ENCODE results near the gene ENPP1.
"Not testable (repeated sequence)": the region's sequence is repeated elsewhere in the genome, so short reads cannot be mapped to it uniquely, and the experiment has no call there.

Gene ENPP1

DNA sequence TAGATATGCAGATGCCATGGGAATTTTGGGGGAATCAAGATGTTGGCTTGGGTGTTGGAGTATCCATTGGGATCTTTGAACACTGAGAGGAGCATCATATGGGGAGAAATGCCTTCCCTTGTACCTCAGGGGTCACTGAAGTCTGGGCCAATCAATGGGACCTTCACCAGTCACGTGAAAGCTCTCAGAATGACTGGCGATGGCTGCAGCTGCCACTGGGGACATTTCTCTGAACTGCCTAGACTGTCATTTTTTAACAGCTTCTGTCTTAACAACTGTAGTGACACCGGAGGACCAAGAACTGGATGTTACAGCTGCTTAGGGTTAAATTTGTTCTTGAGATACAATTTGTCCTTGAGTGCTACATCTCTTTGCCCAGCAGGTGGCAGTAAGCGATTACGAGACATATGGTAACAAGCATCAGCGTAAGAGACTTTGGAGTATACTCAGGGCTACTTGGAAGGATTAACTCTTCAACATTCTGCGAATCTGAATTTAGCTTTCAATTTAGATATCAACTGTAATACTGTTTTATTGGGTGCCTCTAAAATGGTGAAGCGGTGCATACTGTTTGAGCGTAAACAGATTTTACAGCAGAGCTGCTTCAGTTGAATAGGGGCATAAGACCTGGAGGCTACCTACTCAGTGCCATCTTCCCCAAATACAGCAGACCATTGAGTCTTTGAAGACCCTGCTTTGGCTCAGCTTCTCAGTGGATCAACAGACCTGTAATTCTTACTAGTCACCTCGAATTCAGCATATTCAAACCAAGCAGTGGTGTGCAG is 107.3 kb downstream of the ENPP1 start:
- Histone ChIP-seq H3K4me1 (no peaks in the 10 kb centered on the region), H3K4me3 (ENCODE audit: low read depth, low read length) (no peak overlapping the region), H3K27me3 (peaks cover 3% of the 10 kb centered on the region; the same call in 1 of the 2 replicates), H3K9me3 (no peaks in the 10 kb centered on the region), H3K36me3 (no peaks in the 10 kb centered on the region)
- DNase-seq, result peak; percentile 52
- TF ChIP-seq, protein P1, sequence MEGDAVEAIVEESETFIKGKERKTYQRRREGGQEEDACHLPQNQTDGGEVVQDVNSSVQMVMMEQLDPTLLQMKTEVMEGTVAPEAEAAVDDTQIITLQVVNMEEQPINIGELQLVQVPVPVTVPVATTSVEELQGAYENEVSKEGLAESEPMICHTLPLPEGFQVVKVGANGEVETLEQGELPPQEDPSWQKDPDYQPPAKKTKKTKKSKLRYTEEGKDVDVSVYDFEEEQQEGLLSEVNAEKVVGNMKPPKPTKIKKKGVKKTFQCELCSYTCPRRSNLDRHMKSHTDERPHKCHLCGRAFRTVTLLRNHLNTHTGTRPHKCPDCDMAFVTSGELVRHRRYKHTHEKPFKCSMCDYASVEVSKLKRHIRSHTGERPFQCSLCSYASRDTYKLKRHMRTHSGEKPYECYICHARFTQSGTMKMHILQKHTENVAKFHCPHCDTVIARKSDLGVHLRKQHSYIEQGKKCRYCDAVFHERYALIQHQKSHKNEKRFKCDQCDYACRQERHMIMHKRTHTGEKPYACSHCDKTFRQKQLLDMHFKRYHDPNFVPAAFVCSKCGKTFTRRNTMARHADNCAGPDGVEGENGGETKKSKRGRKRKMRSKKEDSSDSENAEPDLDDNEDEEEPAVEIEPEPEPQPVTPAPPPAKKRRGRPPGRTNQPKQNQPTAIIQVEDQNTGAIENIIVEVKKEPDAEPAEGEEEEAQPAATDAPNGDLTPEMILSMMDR (IDR thresholded peaks at IDR 0.05; ENCODE audit: low read depth, low read length), result peak; percentile 91

DNA sequence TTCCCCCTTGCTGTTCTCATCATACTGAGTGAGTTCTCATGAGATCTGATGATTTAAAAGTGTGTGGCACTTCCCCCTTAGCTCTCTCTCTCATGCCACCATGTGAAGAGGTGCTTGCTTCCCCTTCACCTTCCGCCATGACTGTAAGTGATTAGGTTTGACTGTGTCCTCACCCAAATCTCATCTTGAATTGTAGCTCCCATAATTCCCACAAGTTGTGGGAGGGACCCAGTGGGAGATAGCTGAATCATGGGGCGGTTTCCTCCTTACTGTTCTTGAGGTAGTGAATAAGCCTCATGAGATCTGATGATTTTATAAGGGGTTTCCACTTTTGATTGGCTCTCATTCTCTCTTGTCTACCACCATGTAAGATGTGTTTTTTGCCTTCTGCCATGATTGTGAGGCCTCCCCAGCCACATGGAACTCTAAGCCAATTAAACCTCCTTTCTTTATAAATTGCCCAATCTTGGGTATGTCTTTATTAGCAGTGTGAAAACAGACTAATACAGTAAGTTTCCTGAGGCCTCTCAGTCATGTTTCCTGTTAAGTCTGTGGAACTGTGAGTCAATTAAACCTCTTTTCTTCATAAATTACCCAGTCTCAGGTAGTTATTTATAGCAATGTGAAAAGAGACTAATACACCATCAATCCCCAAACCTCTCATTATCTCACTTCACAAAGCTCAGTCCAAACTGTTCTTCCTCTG is 108.4 kb downstream of the ENPP1 start:
- H3K4me1 ChIP-seq; H3K9me3 ChIP-seq; DNase-seq; H3K36me3 ChIP-seq; H3K27me3 ChIP-seq; H3K4me3 ChIP-seq (ENCODE audit: low read depth, low read length): not testable (repeated sequence)

DNA sequence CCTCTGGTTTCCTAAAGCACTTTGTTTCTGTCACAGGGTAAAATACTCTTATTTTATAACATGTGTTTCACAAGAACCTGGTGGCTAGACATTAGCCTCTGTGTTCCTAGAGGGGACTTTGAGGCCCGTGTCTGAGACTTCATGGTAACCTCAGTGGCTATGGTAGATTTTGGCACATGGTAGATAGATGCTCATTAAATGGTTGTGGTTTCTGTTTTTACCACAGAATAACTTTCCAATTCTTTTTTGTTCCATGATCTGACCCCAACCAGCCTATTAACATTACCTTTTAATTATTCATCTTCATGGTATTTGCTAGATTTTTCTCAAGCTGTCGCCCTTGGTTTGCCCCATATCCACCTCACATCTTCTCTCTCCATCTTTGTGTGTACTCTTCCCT is 109.0 kb downstream of the ENPP1 start:
- TF ChIP-seq, protein P1 (IDR thresholded peaks at IDR 0.05; ENCODE audit: low read depth, low read length), result no peak
- DNase-seq, result no peak
- peaks cover 3% of the 10 kb centered on the region; the same call in 1 of the 2 replicates for H3K27me3 ChIP-seq
- no peak overlapping the region for H3K4me3 ChIP-seq (ENCODE audit: low read depth, low read length)
- no peaks in the 10 kb centered on the region for H3K9me3 ChIP-seq
- no peaks in the 10 kb centered on the region for H3K4me1 ChIP-seq
- no peaks in the 10 kb centered on the region for H3K36me3 ChIP-seq

DNA sequence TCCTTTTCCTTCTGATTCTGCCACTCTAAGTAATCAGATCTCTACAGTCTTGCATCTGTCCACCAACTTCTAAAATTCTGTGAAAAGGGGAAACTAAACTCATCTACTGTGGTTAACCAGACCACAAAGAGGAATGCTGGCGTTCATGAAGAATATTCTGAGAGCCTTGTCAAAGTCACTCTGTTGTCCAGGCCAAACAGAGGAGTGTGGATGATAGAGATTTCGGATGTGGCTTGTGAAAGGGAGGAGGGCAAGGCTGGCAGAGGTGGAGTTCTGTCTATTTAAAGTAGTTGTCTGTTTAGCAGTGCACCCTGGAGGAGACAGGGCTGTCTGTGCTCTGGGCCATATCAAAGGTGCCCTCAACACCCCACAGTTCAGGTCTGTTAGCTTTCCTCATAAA is 109.5 kb downstream of the ENPP1 start:
- TF ChIP-seq, protein P1 (IDR thresholded peaks at IDR 0.05; ENCODE audit: low read depth, low read length), result no peak
- no peak for DNase-seq
- no peaks in the 10 kb centered on the region for H3K4me1 ChIP-seq
- H3K4me3 ChIP-seq (ENCODE audit: low read depth, low read length), result no peak overlapping the region
- no peaks in the 10 kb centered on the region for H3K36me3 ChIP-seq
- H3K9me3 ChIP-seq, result no peaks in the 10 kb centered on the region
- 0 out of 2 replicates have a peak, but pooled peaks cover 3% of the 10 kb centered on the region for H3K27me3 ChIP-seq

DNA sequence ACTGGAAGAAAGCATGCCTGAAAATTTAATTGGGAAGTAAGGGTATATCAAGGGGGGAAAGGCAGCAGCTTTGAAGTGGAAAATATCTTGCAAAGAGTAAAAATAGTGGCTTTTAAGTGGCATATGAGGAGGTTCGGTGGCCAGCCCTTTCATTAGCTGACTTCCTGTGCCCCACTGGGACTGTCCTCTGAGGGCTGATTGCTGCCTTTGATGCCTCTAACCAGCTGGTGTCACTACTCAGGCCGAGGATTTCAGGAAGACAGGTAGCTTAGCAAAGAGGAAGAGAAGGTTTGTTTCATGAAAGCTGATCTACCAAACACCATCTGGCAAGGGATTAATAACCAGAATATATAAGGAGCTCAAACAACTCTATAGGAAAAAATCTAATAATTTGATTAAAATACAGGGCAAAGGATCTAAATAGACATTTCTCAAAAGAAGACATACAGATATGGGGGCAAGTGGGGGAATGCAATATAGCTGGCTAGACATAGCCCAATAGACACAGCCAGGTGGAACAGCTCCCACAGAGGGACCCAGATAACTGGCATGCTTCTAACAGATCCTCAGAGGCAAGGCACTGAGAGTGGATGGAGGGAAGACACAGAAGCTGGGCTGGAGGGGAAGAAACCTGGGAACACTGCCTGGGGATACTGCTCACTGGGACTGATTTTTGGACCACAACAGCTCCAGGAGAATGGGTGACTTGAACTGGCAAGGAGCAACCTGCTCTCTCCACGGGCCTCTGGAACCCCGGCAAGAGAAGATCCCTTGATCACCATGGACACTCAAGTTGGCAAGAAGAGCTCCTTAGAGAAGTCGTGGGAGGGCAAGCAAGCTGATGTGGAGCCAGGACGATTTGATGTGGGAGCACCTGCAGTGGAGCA is 110.2 kb downstream of the ENPP1 start:
- Histone ChIP-seq H3K27me3 (0 out of 2 replicates have a peak, but pooled peaks cover 3% of the 10 kb centered on the region), H3K36me3 (no peaks in the 10 kb centered on the region), H3K4me1 (no peaks in the 10 kb centered on the region), H3K4me3 (ENCODE audit: low read depth, low read length) (no peak overlapping the region), H3K9me3 (no peaks in the 10 kb centered on the region)
- DNase-seq, result no peak
- TF ChIP-seq, protein P1 (IDR thresholded peaks at IDR 0.05; ENCODE audit: low read depth, low read length), result no peak

DNA sequence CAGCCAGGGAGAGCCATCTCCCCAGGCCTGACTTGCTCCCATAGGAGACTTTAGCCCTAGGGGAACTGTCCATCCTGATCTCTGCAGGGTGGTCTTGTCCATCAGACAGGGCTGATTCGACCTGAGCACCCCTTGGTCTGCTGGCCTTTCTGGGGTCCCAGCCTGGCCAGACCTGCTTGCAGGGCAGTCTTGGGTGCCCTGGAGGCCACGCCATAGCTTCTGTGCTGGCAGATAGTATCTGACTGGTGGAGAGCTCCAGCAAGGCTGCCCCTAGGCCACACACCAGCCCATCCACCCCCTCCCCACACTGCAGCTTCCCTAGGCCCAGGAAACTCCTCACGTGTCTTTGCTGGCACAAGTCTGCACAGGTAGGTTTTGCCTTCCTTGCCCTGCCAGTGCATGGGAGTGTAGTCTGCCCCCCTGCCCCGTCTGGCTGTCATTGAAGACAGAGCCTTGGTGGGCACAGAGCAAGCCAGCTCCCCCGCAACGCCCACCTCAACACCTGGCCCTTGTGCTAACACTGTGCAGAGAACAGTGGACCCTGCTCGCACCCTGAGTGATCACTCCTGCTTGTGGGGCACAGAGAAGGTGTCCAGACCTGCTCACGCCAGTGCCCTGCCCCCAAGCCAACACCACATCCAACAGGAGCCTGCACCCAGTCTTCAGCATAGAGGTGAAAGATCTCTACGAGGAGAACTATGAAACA is 111.0 kb downstream of the ENPP1 start:
- Histone ChIP-seq H3K27me3 (no peaks in the 10 kb centered on the region), H3K36me3 (no peaks in the 10 kb centered on the region), H3K9me3 (no peaks in the 10 kb centered on the region), H3K4me1 (no peaks in the 10 kb centered on the region), H3K4me3 (ENCODE audit: low read depth, low read length) (no peak overlapping the region)
- DNase-seq, result no peak
- TF ChIP-seq, protein P1 (IDR thresholded peaks at IDR 0.05; ENCODE audit: low read depth, low read length), result no peak

All from BE2C (cell line).